ENCODE measurements around the gene CELF4.
A peak's percentile ranks its signal among the peaks of the same experiment; 100 is the strongest.

The CELF4 gene

DNA sequence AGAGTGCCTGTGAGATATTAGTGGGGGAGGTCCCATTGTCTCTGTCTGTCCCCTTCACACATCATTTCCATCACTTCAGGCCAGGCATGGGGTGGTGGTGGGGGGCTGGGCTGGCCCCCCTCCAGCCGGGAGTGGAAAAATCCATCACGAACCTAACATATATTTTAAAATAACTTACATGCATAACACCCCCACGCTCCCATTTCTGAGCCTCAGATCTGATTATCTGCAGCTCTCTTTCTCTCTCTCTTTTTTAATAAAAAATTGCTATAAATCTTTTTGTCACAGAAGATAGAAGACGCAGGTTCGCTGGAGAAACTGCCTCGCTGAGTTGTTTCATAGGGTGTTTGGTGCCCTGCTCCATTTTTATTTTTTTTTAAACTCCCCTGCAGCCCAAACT is 159.8 kb downstream of the CELF4 start:
- DNase-seq, result no peak

- no peak for DNase-seq
Observed at GRCh38 chr18:37405229-37405628, 160.4 kb downstream of the CELF4 start.

- no peak for DNase-seq
Observed at GRCh38 chr18:37403788-37404187, 161.8 kb downstream of the CELF4 start.

DNA sequence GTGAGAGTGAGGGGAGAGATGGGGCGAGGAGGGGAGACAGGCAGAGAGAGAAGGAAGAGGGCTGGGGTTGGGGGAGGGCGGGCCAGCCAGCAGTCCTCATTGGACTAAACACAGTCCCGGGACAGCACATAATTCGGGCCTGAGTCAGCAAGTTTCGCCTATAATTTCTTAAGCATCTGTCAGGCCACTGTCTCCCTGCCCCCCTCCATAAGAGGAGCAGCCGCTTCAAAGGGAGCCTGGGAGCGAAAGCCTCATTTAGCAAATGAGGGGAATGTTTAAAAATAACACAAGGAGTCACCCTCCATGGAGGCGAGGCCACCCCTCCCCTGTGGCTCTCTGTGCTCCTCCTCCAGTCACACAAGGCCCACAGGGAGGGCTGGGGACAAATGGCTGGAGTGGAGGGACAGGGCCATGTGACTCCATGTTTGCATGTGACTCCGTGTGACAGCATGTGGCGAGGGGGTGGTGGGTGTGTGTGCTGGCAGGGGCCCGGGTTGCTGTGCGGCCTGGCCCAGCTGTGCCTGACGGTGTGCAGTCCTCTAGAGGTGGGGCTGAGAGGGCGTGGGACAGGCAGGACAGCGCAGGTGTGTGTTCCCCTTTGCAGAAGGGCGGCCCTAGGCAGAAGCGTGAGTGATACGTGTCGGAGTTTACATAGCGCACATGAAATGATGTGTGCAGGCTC is 162.4 kb downstream of the CELF4 start:
- DNase-seq, result no peak

DNA sequence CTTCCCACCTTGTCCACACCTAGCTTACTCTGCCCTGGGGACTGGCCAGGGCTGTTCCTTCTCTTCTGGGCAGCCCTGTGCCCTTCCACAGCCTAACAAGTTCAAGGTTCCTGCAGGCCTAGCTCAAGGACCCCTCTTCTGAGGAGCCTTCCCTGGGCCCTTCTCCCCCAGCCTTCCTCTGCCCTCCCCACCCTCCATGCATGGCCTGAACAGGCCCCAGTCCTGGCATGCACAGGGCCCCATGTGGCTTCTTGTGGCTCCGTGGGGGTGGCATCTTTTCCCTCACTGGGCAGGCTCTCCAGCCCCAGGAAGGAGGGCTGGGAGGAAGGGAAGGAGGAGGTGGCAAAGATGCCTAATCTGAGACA is 162.9 kb downstream of the CELF4 start:
- no peak for DNase-seq

DNA sequence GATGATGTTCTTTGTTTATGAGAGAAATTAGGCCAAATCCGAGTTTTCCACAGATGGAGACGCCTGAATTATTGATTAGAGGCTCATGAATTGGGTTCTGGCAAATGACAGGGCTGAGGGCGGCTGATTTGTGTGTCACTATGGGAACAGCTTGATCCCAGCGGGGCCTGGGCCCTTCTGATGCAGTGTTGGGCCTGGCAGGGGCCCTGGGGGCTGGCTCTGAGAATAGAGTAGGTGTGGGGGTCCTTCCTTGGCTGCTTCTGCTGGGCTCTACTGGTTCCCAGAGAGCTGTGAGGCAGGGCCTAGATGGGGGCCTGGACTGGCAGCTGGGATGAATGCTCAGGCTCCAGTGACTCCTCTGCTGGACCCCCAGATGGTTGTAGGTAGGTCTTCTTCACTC is 164.8 kb downstream of the CELF4 start:
- DNase-seq, result no peak

- DNase-seq, result no peak
Observed at GRCh38 chr18:37398248-37398920, 167.2 kb downstream of the CELF4 start.

DNA sequence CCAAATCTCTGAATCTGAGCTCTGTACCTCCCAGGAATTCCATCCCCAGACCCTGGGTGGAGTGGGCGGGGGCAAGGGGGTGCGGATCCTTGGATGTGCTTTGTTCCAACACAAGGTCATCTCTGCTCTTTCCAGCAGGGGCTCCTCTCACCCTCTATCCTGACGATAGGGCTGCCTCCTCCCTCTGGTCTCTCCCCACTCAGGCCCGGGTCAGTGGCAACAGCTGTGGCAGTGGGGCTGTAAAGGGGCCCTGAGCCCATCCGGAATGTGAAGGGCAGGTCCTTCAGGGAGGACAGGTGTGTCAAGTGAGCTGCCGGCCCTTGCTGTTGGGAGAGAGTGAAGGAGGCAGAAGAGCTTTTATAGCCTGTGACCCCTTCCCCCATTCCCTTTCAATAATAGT is 167.8 kb downstream of the CELF4 start:
- DNase-seq, result no peak

- DNase-seq, result no peak
Observed at GRCh38 chr18:37396971-37397720, 168.5 kb downstream of the CELF4 start.

DNA sequence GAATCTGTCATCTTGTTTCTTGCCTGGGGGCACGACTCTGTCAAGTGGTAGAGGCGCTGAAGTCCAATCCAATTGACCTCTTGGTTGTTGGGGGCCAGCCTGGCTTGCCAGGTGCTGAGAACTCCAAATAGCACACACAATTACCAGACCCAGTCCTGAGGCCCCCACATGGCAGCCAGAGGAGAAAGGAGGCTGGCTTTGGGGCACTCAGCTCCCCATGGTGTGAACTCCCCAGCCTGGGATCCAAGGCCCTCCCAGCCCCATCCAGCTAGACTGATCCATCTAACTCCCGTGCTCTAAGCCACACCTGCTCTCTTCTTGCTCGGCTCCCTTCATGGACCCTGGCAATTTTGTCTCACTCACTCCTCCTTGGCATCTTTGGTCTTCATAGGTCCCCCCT is 170.0 kb downstream of the CELF4 start:
- DNase-seq, result no peak

DNA sequence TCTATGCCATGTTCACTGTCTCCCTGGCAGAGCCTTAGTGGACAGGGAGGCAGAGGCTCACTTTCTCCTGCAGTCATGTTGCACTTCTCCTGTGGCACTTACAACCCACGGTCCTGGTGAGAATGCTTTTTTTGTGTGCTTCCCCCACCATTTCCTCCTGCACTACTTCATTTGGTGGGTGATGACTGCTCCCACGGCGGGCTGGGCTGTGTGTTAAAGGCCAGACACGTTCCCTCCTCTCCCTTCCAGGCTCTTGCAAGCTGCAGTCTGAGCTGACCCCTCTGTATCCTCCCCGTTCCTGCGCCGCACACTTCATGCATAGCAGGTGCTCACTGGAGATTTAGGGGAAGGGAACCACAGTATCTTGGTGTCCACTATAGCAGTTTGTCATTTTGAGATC is 170.5 kb downstream of the CELF4 start:
- no peak for DNase-seq

- DNase-seq, result no peak
Observed at GRCh38 chr18:37394610-37394965, 171.0 kb downstream of the CELF4 start.

DNA sequence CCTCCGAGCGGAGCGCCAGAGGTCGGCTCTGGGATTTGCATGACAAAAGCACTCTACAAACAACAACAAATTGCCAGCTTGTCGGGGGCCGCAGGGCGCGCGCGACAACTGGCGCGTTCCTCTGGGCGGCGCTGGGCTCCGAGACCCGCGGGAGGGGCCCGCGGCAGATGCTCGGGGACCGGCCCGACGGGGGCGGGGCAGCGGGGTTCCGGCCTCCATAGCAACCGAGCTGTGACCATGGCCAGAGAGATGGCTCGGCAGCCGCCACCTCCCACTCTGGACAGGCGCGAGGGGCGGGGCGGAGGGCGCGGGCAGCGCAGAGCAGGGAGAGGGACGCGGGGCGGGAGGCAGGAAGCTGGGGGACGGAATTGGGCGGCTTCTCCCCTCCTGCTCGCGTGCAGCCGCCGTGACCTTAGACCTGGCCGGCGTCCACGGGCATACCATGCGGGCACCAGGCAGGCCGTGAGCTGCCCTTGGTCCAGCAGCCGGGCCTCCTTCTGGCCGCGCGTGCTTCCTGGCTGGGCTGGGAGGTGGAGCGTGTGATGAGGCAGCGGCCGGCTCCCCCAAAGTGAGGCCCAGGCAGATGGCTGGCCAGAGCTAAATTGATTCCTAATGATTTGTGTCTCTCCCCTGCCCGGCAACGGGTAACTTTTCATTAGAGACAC is 171.5 kb downstream of the CELF4 start:
- peak; percentile 13 to 58 for DNase-seq

- no peak for DNase-seq
Observed at GRCh38 chr18:37393221-37393827, 172.3 kb downstream of the CELF4 start.

- DNase-seq, result no peak
Observed at GRCh38 chr18:37392648-37393047, 172.9 kb downstream of the CELF4 start.

GRCh38 chr18:37391698-37392548 is 173.7 kb downstream of the CELF4 start:
- no peak for DNase-seq

- DNase-seq, result no peak
Observed at GRCh38 chr18:37391156-37391555, 174.4 kb downstream of the CELF4 start.

GRCh38 chr18:37390687-37391086 is 174.9 kb downstream of the CELF4 start:
- DNase-seq, result no peak

GRCh38 chr18:37389684-37390368 is 175.8 kb downstream of the CELF4 start:
- DNase-seq, result no peak

DNA sequence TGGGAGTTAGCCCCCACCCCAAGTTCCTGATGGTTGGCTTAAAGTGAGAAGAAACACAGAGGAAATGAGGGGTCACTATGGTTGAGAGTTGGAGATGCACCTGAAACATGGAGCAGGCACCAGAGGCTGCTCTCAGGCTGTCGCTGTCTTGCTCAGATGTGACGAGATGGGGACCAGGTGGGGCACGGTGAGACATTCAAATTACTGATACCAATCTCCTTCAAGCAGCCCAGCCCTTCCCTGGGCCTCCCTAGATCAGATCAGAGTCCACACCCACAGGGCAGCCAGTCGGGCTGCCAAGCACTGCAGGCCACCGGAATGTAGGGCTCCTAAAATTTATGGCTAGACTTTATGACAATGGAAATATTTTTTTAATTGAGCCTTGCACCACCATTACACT is 176.6 kb downstream of the CELF4 start:
- DNase-seq, result no peak

DNA sequence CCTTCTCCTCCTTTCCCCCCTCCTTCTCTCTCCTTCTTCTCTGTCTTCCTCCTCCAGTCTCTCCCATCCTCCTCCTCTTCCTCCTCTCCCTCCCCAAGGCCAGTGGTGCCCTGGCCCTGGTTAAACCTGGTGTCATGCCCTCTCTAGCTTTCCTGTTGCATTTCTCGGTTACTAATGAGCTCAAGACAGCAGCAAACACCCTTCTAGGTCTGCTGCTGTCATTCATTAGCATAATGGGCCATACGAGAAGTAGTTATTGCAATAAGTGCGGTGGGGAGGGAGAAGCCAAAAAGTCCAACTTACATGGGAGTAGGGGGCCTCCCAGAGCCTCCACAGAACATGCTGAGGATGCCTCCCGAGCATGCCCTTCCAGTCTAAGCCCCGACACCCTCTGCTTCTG is 177.2 kb downstream of the CELF4 start:
- DNase-seq, result no peak
